Upper lobe of left lung (tissue), 4 donors: ENCODE measurements around the gene MFSD6.

Experiments used
- CTCF ChIP-seq, 6 experiments: fragments of 450-650 bp in 4 of 6; fragments of 200-600 bp in 2 of 6; sonication (generic) in 2 of 6; IDR thresholded peaks; one replicate each; pipeline ENCODE4 v1.5.1; 2016 to 2019; ENCODE audit warnings: antibody characterized with exemption in 6 of 6
- EP300 ChIP-seq, 4 donors: sonication (generic); formaldehyde crosslinking; IDR thresholded peaks; one replicate each; pipeline ENCODE4 v1.5.1; 2017; ENCODE audit warnings: antibody characterized with exemption in 4 of 4, control low read depth in 2 of 4
- POLR2A ChIP-seq, 4 donors: fragments of 450-650 bp; IDR thresholded peaks; one replicate each; pipeline ENCODE4 v1.5.1; 2016 to 2017; ENCODE audit warnings: antibody characterized with exemption in 4 of 4, mild to moderate bottlenecking in 2 of 4
- POLR2AphosphoS5 ChIP-seq, 2 donors: sonication (generic); formaldehyde crosslinking; IDR thresholded peaks; one replicate each; pipeline ENCODE4 v1.5.1; 2017; ENCODE audit warnings: antibody characterized with exemption in 2 of 2

GRCh38 chr2:190425221-190425866, 17.2 kb downstream of the MFSD6 start:
- no peak for TF ChIP-seq CTCF (IDR thresholded peaks at IDR 0.05)
- no peak for TF ChIP-seq POLR2A (IDR thresholded peaks at IDR 0.05)
- TF ChIP-seq EP300 (IDR thresholded peaks at IDR 0.05): no peak
- no peak for TF ChIP-seq POLR2AphosphoS5 (IDR thresholded peaks at IDR 0.05)
